Neural cell (in vitro differentiated cells): ENCODE measurements around the gene SSX2IP. TPM values are rescaled to one million over a fixed set of nuclear protein-coding genes. Genes with fewer than 3 reads are reported as not detected.
"Not testable (repeated sequence)": the region's sequence is repeated elsewhere in the genome, so short reads cannot be mapped to it uniquely, and the experiment has no call there.

Experiments
- H2AFZ ChIP-seq: fragments of 200-600, 300-800 bp; sonication (generic), shearing (Covaris generic); 2 replicates; pipeline ENCODE4 v1.6.0; 2014; ENCODE audit warnings: low read depth, mild to moderate bottlenecking, antibody characterized with exemption, low read length, moderate library complexity
- H3F3A ChIP-seq: fragments of 200-600 bp; shearing (Covaris generic); 2 replicates; pipeline ENCODE4 v1.6.1; 2016; ENCODE audit warnings: mild to moderate bottlenecking, moderate library complexity, mixed read lengths, antibody characterized with exemption, low read length; ENCODE audit not compliant: insufficient read depth, poor library complexity, severe bottlenecking
- H3K27ac ChIP-seq: fragments of 200-600, 300-800 bp; sonication (generic), shearing (Covaris generic); 2 replicates; pipeline ENCODE4 v1.5.1; 2014; ENCODE audit warnings: mild to moderate bottlenecking, low read length, moderate library complexity
- H3K27me3 ChIP-seq: fragments of 300-800, 200-600 bp; sonication (generic), shearing (Covaris generic); 2 replicates; pipeline ENCODE4 v1.6.0; 2014; ENCODE audit warnings: mild to moderate bottlenecking, low read depth, low read length, moderate library complexity; ENCODE audit not compliant: insufficient read depth
- H3K36me3 ChIP-seq: fragments of 300-800, 200-600 bp; sonication (generic), shearing (Covaris generic); 2 replicates; pipeline ENCODE4 v1.5.1; 2014; ENCODE audit warnings: mild to moderate bottlenecking, antibody characterized with exemption, low read length, moderate library complexity; ENCODE audit not compliant: insufficient read depth
- H3K4me2 ChIP-seq: fragments of 300-800, 200-600 bp; sonication (generic), shearing (Covaris generic); 2 replicates; pipeline ENCODE4 v1.6.0; 2014; ENCODE audit warnings: mild to moderate bottlenecking, low read length
- H3K4me3 ChIP-seq: fragments of 300-800, 200-600 bp; sonication (generic), shearing (Covaris generic); 2 replicates; pipeline ENCODE4 v1.5.1; 2014; ENCODE audit warnings: mild to moderate bottlenecking, low read length, moderate library complexity
- H3K79me2 ChIP-seq: fragments of 200-600 bp; shearing (Covaris generic); replicated peaks from 2 replicates; pipeline ENCODE4 v1.6.0; 2014; ENCODE audit warnings: mild to moderate bottlenecking, low read length, moderate library complexity; ENCODE audit not compliant: insufficient read depth
- H3K9ac ChIP-seq: fragments of 300-800, 200-600 bp; sonication (generic), shearing (Covaris generic); 2 replicates; pipeline ENCODE4 v1.6.1; 2016; ENCODE audit warnings: mild to moderate bottlenecking, low read length, mixed read lengths
- H3K9me2 ChIP-seq: fragments of 200-600 bp; shearing (Covaris generic); 2 replicates; pipeline ENCODE4 v1.6.1; 2016; ENCODE audit warnings: mild to moderate bottlenecking, low read length, mixed read lengths; ENCODE audit not compliant: insufficient read depth
- H3K9me3 ChIP-seq: fragments of 200-600, 300-800 bp; sonication (generic), shearing (Covaris generic); 2 replicates; pipeline ENCODE4 v1.6.1; 2016; ENCODE audit warnings: mild to moderate bottlenecking, mixed run types, low read length, moderate library complexity, mixed read lengths
- H4K20me1 ChIP-seq: fragments of 200-600 bp; shearing (Covaris generic); 2 replicates; pipeline ENCODE4 v1.6.1; 2016; ENCODE audit warnings: mild to moderate bottlenecking, mixed run types; ENCODE audit not compliant: insufficient read depth
- RAD21 ChIP-seq: fragments of 450-650 bp; conservative IDR thresholded peaks from 2 replicates; pipeline ENCODE4 v1.6.1; 2014; ENCODE audit warnings: antibody characterized with exemption, mild to moderate bottlenecking, moderate library complexity
- polyA plus RNA-seq: library from polyadenylated mRNA; depleted of rRNA; stranded (reverse); fragments of >200 nt; gene quantifications from 2 replicates; pipeline ENCODE4 v1.2.3, GENCODE V29; 2014

Gene SSX2IP
- polyA plus RNA-seq, 1 donor from 2014 or later, result 21.7 TPM

GRCh38 chr1:84597011-84597410 lies 93.2 kb downstream of the SSX2IP start (continued):
- no peak for TF ChIP-seq RAD21

- not testable (repeated sequence) for H2AFZ ChIP-seq, H3K27ac ChIP-seq, H4K20me1 ChIP-seq, H3K79me2 ChIP-seq, H3K4me2 ChIP-seq, H3K9ac ChIP-seq, H3K9me2 ChIP-seq, H3K4me3 ChIP-seq, H3F3A ChIP-seq, H3K36me3 ChIP-seq, H3K9me3 ChIP-seq, H3K27me3 ChIP-seq
These were observed 95.3 kb downstream of the SSX2IP start for GRCh38 chr1:84594959-84595358.

Other genes starting within 250 kb of the SSX2IP start
- 64.3 and 65.1 TPM in 2 replicates for gene RPF1, start 211.2 kb downstream of the SSX2IP start, polyA plus RNA-seq
- 0.17 TPM in 1 of 2 replicates, not detected in the other for gene SPATA1, start 184.1 kb downstream of the SSX2IP start, polyA plus RNA-seq
- gene GNG5, start 183.9 kb downstream of the SSX2IP start, polyA plus RNA-seq, result 1.5 TPM in 1 of 2 replicates, not detected in the other
- 0.95 and 1.5 TPM in 2 replicates for gene CTBS, start 116.0 kb downstream of the SSX2IP start, polyA plus RNA-seq
- gene LPAR3, start 202.7 kb upstream of the SSX2IP start, polyA plus RNA-seq, result 0.54 TPM in 1 of 2 replicates, not detected in the other